HL-60/S4 treated with retinoic acid at 250 ng/mL for 4 days and 3 days (cell line): ENCODE measurements around the gene AMOTL2.

ENCODE experiments used
- in situ Hi-C: fragments of 300-500 bp; cut with MboI; formaldehyde crosslinking; loops from 2 replicates; pipeline ENCODE4 v1.7.0; 2022; ENCODE audit warnings: low sequenced_read_pairs

AMOTL2 gene

DNA sequence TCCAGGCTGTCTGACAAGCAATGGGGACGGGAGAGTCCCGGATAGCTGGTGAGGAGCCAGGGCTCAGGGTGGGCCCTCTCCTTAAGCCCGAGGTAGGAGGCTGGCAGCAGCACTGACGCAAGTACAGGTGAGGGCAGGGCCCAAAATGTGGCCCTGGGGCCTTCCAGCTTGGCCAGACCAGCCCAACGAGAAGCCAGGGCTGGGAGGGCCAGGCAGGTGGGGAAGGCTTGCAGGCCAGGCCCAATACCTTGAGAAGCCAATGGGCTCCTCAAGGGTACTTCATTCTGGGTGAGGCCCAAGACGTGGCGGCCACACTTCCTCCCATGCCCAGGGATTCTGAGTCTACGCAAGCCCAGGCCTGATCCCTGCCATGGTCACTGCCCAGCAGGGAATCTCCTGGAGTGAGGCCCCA is 37.2 kb downstream of the AMOTL2 start:
- in situ Hi-C loops = no loop called here

DNA sequence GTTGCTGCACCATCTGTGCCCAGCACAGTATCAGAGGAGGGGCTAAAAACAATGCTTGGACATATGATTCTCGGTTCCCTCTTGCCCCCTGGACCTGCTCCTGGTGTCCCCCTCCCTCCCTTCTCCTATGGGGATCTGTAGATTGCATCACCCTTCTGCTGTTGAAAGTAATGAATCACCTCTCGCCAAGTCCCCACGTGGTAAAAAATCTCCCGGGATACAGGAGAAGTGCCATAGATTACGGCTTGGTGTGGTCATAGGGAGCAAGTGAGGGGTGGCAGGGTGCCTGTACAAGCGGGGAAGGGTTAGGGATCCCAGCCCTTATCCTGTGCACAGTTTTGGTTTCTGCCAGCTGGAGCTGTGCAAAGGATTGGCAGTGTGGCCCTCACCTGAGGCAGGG is 37.7 kb downstream of the AMOTL2 start:
- in situ Hi-C loops = no loop called here

DNA sequence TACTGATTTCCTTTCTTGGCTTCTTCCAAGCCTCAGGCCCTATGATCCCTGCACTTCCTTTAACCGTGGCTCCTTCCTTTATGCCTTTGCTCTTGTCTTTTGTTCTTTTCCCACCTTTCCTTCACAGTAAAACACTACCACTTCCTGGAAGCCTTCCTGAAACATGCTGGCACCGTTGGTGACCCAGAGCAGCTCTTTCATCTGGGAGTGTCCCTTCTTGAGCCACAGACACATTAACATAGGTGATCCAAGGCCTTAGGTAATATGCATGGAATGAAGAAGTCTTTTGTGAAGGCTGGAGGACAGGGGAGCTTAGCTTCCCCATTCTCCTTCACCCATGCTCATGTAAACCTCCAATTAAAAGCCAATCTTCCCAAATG is 39.4 kb downstream of the AMOTL2 start:
- in situ Hi-C loops = no loop called here

DNA sequence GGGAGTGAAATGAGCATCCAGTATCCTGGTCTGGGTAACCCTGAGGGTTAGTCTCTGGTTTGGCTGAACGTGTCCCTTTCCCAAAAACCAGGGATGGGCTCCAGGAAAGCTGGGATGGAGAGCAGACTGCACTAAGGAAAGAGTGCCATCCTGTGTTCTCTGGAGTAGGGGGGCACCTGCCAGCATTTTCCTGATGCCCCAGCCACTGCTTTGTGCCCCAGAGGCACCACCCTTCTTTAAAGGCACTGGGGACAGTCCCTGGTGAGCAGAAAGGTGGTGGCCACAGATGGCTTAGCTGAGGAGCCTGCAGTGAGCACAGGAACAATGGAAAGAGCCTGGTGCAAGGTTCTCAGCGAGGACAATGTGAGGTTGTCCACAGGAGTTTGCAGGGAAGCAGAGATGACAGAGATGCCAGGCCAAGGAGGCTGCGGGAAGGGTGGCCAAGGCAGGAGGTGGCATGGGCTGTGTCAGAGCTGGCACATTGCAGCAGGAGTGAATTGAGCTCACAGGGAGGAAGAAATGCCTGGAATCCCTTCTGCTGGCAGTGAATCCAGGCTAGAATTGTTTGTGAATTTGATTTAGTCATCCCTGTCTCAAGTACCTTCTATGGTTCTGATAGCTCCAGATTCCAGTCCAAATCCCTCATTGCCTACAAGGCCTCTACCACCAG is 39.9 kb downstream of the AMOTL2 start:
- in situ Hi-C loops = no loop called here

DNA sequence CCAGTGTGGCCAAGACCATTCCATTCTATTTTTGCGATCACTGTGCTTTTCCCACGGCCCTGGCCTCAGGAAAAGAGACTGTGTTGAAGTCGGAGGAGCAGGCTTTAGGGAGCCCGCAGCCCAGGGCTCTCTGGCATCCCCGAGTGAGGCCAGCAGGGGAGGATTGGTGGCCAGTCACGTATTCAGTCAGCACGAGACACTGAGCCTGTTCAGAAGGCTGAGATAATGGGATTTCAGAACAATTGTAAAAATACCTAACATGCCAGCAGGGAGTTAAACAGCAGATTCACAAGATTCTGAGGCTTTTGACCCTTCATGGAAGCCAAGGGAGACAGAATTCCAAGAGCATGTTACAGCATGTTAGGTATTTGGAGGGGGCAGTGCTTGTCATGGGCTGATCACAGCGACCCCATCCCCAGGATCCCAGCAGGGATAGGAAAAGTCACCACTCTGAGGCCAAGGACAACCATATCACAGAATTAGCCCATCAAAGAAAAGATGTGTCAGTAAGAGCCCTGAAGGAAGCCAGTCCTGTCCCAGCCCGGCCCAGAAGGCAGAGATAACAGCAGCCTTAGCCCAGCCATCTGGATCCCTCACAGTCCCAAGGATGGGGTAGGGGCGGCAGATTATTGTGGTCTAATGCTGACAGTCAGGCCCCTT is 40.6 kb downstream of the AMOTL2 start:
- in situ Hi-C loops = no loop called here

DNA sequence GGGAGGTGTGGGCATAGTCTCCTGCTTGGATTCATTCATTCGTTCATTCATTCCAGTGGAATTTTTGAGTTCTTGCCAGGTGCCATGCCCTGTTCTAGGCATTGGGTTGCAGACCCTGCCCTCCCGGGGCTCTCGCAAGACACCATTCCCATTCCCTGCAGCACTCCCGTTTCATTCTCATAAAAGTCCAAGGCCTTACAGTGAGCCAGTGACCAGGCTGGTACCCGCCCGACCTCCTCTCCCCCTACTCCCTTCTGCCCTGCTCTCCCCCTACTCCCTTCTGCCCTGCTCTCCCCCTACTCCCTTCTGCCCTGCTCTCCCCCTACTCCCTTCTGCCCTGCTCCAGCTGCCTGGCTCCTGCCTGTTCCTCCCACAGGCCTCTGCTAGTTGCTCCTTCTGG is 41.9 kb downstream of the AMOTL2 start:
- in situ Hi-C loops = no loop called here

DNA sequence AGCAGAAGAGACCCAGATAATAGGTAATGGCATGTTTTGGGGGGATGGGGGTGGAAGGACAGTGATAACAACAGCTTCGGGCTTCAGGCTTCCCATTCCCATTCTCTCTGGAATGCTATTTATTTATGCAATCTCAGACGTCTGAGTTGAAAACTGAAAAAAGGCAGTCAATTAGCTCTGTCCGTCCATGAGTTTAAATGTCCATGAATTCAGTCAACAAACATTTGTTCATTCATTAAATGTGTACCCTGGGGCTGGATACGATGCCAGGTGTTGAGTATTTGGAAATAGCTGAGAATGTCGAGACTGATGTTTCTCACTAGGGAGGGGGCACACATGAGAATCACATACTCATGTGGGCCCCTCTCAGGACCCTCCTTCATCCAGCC is 42.4 kb downstream of the AMOTL2 start:
- in situ Hi-C loops = no loop called here

DNA sequence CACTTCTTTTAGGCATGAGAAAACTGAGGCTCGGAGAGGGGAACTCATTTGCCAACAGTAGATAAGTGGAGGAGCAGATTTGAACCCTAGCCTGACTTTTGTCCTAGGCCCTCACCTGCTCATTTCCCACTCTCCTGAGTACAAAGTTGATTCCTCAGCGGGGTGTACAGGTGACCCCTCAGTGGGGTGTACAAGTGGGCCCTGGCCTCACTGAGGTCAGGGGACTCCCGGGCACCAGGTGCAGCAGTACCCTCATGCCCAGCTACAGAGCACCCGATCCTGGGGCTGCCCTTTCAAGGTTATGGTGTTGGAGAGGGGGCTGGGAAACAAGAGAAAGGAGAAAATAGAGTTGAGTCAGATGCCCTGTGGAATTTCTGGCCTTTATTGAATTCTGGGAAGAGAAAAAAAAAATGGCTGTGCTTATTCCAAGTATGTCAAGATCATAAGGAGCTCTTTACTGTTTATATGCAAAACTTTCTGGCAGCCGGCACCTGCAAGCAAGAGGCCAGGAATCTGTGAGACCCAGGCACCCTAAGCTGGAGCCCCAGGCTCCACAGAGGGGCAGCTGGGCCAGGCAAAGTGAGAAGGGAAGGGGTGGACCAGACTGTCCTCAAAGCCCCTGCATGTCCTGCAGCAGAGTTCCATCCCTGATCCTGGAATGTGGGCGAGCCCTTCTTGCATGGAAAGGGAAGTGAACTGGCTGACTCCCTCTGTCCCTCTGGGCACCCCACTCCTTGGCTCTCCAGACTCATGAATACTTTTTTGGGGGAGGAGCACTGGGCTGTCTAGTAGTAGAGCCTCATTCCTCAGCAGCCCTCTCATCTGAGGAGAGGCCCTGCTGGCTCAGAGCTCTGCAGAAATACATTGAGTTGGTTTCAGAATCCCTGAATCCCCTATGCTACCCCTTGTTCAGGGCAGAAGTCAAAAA is 43.1 kb downstream of the AMOTL2 start:
- in situ Hi-C loops = no loop called here

DNA sequence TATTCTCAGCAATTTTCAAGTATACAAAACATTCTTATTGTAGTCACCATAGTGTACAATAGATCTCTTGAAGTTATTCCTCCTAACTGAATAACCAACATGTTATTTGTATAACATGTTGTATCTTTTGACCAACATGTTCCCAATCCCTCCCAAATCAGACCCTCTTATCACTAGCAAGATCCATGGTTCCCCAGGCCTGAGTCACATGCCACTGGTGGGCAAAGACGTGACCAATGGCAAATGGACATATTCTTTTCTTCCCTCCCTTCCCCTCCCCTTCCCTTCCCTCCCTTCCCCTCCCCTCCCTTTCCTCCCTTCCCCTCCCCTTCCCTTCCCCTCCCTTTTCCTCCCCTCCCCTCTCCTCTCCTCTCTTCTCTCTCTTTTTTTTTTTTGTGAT is 45.4 kb downstream of the AMOTL2 start:
- in situ Hi-C loops = no loop called here

DNA sequence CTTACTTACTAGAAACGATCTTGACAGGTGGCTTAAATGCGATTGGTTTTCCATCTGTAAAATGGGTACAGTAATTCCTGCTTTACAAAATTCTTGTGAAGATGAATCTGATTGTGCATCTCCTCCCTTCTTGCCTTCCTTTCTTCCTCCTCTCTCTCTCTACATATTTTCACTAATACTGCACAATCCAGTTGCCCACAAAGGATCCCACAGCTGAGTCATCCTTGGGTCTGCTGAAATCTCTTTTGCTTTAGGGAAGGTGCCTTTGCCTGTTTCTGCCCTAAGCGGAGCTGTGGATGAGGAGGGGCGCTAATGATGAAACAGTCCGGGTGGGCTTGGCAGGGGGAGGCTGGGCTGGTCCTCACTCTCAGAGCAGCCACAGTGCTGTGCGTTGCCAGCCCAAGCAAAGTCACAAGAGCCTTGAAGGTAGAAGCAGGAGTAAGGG is 46.1 kb downstream of the AMOTL2 start:
- in situ Hi-C loops = no loop called here

DNA sequence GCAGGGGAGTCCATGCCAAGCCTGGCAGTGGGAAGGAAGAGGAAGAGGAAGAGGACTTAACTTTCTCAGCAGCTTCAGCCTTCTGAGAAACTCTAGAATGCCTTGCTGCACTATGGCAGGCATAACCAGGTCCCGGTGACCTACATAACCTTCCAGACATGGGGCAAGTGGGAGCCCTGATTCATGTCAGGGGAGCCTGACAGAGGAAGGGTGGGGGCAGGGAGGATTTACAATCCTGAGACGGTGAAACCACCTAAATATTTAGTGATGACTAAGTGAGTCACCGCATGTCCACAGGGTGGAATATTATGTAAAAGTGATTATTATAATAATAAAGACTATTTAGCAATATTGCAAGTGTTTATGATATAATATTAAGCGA is 46.7 kb downstream of the AMOTL2 start:
- in situ Hi-C loops = no loop called here

DNA sequence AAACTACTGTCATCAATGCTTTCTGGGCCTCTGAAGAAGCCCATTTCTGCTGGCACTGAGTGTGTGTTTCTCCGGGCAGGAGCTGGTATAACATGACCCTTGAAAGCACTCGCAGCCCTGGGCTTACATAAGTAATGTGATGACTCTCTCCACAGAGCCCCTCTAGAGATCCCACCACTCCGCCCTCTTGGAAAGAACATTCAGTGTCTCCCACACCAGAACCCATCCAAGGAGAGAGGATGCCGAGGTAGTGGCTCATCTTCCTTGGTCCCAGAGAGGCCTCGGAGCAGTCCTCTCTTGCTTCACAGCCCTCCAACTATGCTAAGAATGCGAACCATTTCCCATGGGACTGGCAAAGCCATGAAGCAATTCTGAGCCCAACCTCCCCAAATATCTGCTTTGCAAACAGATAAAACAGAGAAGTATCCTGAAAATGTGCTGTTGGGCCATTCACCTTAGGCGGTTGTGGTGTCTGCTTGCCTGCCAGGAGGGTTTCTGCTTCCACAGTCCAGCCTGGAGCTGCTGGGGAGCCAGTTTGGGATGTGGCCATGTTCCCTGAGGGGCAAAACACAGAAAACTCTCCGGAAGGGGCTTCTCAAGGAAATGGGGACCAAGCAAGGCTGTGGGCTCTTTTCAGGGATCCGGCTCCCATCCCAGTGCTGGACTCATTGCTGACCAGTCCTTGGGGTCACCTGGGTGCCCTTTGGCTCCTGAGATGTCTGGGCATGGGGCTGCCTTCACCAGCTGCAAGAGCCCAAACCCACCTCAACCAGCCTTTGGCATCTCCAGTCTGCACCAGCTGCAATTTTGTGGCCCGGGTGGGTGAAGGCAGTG is 47.3 kb downstream of the AMOTL2 start:
- in situ Hi-C loops = no loop called here

DNA sequence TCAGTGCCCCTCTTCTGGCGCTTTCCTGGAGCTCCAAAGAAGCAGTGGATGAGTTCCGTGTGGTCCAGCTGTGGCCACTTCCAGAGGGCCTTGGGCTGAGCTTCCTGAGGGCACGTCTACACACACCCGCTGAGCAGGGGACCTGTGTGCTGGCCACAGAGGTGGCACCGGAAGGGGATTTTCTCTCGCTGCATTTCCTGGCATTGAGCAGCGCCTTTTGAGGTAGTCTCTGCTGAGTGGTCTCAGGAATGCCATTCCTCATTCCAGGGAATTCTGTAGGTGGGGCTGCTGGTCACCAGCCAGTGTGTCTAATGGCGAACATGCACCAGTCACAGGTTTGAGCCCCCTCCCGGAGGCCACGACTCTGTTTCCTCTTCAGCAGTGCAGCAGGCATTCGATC is 48.1 kb downstream of the AMOTL2 start:
- in situ Hi-C loops = no loop called here

DNA sequence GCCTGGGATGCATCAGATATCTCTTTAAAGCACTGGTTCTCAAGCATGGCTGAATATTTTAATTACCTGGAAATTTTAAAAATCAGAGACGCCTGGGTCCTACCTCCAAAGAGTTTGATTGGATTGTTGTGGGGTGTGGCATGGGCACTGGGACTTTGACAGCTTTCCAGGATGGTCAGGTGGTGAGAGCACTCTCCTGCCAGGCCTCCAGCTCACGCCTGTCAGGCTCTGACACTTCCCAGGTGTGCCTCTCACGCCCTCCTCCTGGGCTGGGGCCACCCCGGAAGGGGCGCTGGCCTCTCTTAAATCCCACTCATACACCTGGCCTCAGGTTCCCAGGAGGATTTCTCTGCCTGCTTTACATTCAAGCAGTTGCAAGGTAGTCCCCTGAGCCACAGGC is 48.5 kb downstream of the AMOTL2 start:
- in situ Hi-C loops = no loop called here

DNA sequence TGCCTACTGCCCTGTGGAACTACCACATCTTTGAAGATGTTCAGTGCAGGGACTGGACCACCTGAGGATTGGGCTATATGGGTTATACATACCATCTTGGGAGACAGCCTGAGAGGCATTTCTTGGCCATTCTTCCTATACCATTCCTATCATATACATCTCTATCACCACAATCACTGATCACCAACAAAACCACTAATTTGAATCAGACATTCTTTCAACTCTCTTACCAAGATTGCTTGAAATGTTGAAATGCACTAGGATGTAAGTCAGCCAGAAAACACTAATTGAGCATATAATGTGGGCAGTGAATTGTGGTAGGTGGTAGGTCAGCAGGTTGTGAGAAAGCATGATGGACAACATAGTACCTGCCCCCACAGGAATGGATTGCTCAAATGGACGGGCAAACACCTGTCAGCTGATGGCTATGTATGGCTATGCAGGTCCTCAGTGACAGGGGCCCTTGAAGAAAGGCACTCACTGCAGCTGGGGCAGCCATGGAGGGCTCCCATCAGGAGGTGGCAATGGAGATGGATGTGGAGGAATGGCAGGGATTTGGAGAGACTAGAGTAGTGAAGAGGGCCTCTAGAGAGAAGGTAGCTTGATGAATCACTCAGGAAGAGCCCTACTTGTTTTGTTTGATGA is 49.1 kb downstream of the AMOTL2 start:
- in situ Hi-C loops = no loop called here

DNA sequence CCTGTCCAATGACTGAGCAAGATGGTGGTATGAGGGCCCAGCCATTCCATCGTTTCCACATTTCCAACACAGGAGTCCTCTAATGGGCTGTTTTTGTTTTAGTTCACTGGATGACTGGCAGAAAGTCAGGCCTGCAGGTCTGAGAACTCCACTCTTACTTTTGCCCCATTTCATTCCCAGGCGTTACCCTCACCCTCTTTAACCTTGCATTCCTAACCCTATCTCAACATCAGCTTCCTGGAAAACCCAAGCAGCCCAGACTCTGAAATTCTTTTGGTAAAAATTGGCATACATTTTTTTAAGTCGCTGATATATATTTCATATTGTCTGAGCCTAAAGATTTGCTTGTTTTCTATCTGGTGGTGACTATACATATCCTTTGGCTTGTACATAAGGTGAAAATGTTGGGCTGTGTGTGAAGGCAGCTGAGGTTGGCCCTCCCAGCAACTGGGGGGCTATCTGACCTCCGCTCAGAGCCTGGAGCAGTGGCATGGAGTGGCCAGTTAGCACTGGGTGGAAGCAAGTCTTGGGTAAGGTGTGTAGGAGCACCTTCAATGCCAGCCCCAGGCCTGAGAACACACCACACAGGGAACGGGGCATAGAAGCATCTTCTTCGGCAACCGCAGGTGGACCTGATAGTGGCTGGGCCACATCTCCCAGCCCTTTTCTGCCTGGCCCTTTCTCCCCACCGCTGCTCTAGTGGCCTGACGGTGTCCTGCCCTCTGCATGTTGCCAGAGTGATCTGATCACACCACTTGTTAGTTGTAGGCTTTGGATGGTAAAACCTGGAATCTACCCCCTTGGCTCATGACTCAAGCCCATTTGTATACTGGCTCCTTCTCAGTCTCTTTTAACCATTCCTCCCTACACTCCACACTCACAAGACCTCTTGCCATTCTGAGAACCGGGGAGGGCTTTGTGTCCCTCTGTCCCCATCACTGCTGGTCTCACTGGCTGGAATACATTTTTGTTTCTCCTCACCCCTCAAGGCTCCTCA is 50.0 kb downstream of the AMOTL2 start:
- in situ Hi-C loops = no loop called here

DNA sequence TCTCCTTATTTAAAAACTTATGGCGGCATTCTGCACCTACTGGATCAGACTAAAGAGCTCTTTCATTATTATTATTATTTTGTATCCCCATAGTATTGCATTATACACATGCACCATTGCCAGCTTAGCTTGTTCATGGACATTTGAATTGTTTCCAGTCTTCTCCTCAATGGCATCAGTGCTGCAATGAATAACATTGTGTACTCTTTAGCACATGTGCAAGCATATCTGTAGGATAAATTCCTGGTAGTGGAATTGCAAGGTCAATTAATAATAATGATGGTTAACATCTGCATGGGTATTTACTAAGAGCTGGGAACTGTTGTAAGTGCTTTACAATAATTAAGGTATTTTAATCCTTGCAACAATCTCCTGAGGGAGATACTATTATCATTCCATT is 52.0 kb downstream of the AMOTL2 start:
- in situ Hi-C loops = no loop called here

DNA sequence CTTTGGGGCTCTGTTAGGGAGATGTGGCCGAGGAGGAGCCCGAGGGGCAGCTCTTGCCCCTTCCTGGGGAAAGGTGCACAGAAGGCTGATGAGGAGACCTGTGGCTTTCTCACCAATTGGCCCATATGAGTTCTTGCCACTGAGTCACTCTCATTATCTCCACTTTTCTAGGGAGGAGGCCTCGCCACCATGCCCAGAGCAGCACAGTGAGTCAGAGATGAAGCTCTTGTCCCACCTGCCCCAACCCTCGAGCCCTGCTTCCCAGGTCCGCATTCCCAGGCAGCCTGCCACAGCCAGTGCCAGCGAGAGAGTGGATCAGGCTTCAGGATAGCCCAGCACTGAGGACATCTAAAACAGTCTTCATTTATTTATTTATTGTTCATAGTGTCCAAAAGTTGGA is 53.5 kb downstream of the AMOTL2 start:
- in situ Hi-C loops = no loop called here

DNA sequence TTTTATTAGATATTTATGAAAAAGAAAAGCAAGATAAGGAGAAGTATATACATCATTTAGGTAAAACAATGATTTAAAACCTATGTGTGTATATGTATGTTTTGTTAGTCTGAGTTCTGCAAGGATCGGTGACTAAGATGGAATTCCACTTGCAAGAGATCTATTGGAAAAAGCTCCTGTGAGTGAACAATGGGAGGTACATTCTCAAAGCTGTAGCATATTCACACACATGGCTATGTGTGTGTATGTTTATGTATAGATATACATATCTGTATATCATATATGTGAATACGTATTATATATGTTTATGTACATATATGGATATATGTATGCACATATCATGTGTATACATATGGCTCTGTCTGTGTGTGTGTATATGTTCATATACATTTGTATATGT is 54.3 kb downstream of the AMOTL2 start:
- in situ Hi-C loops = no loop called here
